Activated gamma-delta T cell (primary cell): ENCODE results near the gene CREG2.

Experiments
- DNase-seq: peaks from one replicate; lab custom pipeline; 2025; lab: John Stamatoyannopoulos, UW

The CREG2 gene

GRCh38 chr2:101409699-101410098, 22.4 kb upstream of the CREG2 start:
- DNase-seq: no peak

DNA sequence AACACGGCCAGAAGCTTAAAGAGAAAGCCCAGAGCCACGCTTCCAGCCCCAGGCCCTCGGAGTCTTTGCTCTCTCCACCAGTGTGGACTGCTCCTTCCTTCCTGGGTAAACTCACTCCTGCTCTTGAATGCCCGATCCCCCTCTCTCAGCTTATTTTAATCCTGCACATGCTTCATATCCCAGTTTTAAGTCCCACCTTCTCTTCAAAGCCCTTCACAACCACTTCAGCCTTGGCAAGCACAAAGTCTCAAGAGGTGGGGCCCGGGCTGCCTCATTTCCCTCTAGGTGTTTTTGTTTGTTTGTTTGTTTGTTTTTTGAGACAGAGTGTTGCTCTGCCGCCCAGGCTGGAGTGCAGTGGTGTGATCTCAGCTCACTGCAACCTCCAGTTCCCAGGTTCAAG, 21.6 kb upstream of the CREG2 start:
- no peak for DNase-seq

- DNase-seq: no peak
Observed at GRCh38 chr2:101405351-101405899, 18.1 kb upstream of the CREG2 start.

DNA sequence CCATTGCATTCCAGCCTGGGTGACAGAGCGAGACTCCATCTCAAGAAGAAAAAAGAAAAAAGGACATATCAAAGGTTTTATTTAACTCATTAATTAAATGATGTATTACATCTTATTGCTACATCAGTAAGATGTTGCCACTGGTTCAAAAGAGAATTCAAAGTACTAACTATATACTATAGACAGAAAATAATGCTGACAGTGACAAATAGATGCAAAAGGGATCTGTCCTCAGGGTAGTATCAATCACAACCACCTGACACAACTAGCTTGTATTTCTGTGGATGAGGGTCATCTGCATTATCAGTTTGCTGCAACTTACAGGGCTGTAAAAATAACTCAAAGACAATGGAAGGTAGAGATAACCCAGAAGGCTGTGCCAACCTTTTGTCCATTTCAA, 16.4 kb upstream of the CREG2 start:
- no peak for DNase-seq

- no peak for DNase-seq
Observed at GRCh38 chr2:101402630-101403029, 15.3 kb upstream of the CREG2 start.

GRCh38 chr2:101401906-101402305, 14.6 kb upstream of the CREG2 start:
- no peak for DNase-seq

DNA sequence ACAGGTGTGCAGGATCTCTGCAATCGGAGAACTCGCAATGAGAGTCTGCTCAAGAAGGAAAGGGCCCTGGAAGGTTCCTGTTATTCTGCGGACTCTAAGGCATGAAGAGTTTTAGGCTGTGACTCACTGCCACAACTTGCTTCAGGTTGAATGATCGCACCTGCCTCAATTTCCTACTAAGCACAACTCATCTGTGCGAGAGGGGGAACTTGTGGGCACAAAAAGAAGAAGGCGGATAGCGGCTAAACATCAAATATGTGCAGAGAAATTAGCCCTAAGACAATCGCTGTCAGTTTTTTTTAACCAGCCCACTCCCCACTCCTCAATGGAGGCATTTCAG, 14.0 kb upstream of the CREG2 start:
- DNase-seq: no peak

DNA sequence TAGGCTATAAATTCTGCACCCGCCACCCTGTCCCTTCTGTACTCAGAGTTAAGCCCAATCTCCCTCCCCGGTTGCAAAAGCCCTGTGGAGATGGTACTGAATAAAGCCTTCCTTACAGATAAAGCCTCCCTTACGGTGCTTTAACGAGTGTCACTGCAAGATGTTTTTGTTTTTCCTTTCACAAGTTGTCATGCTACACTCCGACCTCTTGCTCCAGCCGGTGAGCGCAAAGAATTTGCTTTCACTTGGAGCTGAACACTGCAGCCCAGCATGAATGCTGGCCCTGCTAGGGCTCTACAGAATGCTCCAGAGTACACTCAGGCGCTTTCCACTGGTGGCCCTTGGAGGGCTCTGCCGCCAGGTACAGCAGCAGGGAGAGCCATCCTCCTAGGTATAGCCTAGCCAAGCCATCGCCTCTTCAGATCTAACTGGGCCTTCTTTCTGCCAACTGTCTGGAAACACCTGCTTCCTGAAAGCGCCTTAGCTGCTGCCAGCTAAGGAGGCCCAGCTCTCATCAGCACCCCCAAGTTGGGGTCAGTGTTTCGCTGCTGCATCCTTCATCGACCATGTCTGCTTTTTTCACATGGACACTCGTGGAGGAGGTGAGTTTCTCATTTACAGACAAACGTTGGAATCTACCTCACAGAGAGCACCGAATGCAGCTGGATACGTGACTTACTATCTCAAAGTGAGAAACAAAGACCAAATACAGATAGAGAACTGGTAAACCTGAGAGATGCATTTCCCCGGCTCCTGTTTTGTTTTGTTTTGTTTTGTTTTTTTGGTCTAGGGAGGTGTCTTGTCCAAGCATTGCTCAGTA, 13.4 kb upstream of the CREG2 start:
- no peak for DNase-seq

DNA sequence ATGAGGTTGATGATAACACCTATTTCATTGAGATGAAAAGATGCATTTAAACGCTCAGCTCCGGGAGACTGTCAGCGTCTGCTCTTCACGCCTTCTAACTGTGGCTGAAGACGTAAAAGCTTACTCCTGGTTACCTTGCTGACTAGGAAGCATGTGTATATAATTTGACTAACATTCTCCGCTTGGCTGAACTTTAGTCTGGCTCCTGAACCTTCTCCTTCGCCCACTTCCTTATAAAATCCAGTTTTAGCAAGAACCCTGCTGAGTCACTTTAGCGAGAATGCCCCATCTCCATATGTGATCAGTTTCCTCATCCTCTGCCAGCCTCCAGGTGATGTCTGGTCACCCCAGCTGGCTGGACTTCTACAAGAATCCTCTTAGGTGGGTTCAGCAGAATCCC, 12.7 kb upstream of the CREG2 start:
- DNase-seq: no peak

GRCh38 chr2:101399021-101399799, 11.9 kb upstream of the CREG2 start:
- DNase-seq: no peak

GRCh38 chr2:101398116-101398821, 11.0 kb upstream of the CREG2 start:
- no peak for DNase-seq

DNA sequence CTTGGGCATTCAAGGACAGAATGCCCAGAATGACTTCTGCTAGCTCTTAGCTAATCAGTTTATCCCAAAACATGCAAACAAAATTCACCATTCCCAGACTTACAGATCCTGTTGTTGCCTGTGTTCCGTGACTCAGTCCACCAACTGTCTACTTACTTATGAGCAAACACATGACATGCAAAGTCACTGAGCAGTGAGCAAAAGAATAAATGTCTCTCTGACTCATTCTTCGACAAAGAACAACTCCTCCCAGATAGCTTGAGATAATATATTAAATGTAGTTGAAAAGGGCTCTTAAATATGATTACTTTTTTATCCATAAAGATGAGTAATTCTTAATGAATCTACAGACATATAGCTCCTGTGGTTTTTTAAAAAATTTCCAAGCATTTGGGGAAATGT, 9.0 kb upstream of the CREG2 start:
- no peak for DNase-seq

DNA sequence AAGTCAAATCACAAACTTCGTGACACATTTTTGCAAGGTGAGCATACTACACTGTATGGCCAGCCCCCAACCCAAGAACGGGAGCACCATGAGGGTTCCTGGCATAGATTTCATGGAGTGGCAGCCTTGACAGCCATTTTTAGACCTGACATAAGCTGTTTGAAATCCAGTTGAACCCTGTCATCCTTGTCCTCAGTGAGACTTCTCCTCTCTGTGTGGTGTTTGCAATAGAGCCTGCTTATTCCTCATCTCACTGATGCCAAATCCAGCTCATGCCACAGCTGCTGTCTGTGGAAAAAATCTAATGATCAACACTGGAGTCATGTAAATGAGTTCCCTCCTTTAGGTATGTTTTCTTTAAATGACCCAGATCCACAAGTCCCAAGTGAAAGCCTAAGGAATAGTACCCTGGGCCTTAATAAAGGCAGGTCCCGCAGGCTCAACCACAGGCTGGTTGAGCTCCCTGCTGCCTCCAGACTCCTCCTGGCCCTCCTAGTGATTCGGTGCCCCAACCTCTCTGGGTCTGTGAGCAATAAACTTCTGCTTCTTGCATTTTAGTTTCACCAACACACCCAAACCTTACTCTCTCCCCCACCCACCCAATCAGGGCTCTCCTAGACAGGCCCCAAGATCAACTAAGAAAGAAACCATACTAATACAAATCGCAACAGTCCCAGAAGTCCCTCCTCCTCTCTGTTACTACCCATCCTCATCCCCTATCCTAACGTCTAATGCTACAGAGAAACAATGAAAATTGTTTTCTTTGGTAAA, 8.4 kb upstream of the CREG2 start:
- no peak for DNase-seq

GRCh38 chr2:101388232-101388631, 929 bp upstream of the CREG2 start:
- DNase-seq: no peak

GRCh38 chr2:101386599-101387150, 628 bp downstream of the CREG2 start:
- DNase-seq: no peak

- DNase-seq: no peak
Observed at GRCh38 chr2:101383016-101383541, 4.2 kb downstream of the CREG2 start.

GRCh38 chr2:101382442-101382841, 4.9 kb downstream of the CREG2 start:
- DNase-seq: no peak

- no peak for DNase-seq
Observed at GRCh38 chr2:101380376-101380775, 6.9 kb downstream of the CREG2 start.

GRCh38 chr2:101379091-101379490, 8.2 kb downstream of the CREG2 start:
- no peak for DNase-seq

GRCh38 chr2:101375653-101376052, 11.7 kb downstream of the CREG2 start:
- no peak for DNase-seq
